ENCODE results near the gene SLC6A20. TPM values are rescaled to one million over a fixed set of nuclear protein-coding genes. Genes with fewer than 3 reads are reported as not detected.
A peak's percentile ranks its signal among the peaks of the same experiment; 100 is the strongest.

The SLC6A20 gene
- total RNA-seq, 8 experiments from 2014 or later, result 0.05 to 7.2 (median 0.34) TPM

GRCh38 chr3:45819543-45819942, 23.2 kb upstream of the SLC6A20 start:
- H3K4me3 ChIP-seq, result no peak overlapping the region
- in situ Hi-C loops (cut with MboI; ENCODE audit: low pct_unique_long_range_greater_than_20kb in 2 of 9, low sequenced_read_pairs in 9 of 9, unreplicated experiment in 9 of 9), result no loop called here
- 0 to 100% (median 73%) methylated on average over 1 to 2 of the region's 2 CpGs; no CpG with 5 or more reads in 4 of the 10 experiments for WGBS, 10 experiments
- no peak overlapping the region for H3K27ac ChIP-seq
- no peak for ATAC-seq (replicated peaks in 6 of 8)
- no peaks in the 10 kb centered on the region for H3K4me1 ChIP-seq (replicated peaks in 1 of 2)

DNA sequence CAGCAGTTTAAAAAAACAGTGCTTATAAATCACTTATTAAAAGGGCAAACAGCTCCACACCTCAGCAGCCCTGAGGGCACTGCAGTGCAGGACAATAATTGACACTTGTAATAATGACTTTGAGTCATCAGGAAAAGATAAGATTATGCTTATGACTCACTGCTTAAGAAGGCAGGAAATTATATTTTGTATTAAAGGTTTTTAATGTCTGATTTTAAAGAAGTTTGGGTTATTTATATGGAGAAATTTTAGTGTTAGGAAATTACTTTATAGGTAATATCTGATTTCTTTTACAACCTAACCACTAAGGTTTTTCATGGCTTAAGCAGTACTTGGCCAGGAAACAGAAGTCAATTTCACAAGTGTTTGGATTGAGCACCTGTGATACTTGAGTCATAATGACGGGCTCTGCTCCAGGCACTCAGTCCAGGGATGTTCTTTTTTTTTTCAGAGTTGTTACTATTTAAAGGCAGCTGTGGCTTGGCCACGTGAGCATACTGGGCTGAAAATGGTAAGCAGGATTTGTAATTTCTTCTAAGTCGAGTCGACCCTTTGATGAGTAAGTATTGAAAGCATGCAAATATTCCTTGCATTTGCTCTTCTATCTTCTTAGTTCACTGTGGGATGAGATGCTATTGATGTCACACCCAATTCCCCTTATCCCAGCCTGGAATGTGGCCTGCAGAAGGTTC, 21.6 kb upstream of the SLC6A20 start:
- Histone ChIP-seq H3K4me3 (no peak overlapping the region), H3K4me1 (replicated peaks in 1 of 2) (no peaks in the 10 kb centered on the region), H3K27ac (no peak overlapping the region)
- in situ Hi-C loops (cut with MboI; ENCODE audit: low pct_unique_long_range_greater_than_20kb in 2 of 9, low sequenced_read_pairs in 9 of 9, unreplicated experiment in 9 of 9), result no loop called here
- peak in 6 of 8 experiments; percentile 47 to 92 (median 72) for ATAC-seq (replicated peaks in 6 of 8)
- 5 to 89% (median 67%) methylated on average over 1 to 4 of the region's 4 CpGs; no CpG with 5 or more reads in 1 of the 10 experiments for WGBS, 10 experiments

DNA sequence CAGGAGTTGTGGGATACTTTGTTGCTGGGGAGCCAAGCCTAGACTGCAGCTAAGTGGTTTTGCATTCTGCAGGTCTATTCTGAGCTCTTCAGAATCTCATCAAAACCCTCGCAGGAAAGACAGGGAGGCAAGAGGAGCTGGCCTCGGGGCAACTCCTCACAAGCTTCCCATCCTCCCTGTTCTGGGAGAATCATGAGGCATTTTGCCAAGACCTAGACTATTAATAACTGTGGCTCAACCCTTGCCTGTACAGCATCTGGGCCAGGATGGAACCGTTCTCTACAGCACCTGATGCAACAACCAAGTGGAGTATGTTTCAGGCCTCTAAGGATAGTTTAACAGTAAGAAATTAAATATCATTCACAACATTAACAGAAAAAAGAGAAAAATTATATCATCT, 20.2 kb upstream of the SLC6A20 start:
- in situ Hi-C loops (cut with MboI; ENCODE audit: low pct_unique_long_range_greater_than_20kb in 2 of 9, low sequenced_read_pairs in 9 of 9, unreplicated experiment in 9 of 9), result no loop called here
- peak in 3 of 8 experiments; percentile 48 to 61 (median 52) for ATAC-seq (replicated peaks in 6 of 8)
- Histone ChIP-seq H3K27ac (no peak overlapping the region), H3K4me3 (no peak overlapping the region), H3K4me1 (replicated peaks in 1 of 2) (no peaks in the 10 kb centered on the region)
- WGBS, 10 experiments, result 49 to 100% (median 87%) methylated on average over 1 to 3 of the region's 3 CpGs; no CpG with 5 or more reads in 2 of the 10 experiments

DNA sequence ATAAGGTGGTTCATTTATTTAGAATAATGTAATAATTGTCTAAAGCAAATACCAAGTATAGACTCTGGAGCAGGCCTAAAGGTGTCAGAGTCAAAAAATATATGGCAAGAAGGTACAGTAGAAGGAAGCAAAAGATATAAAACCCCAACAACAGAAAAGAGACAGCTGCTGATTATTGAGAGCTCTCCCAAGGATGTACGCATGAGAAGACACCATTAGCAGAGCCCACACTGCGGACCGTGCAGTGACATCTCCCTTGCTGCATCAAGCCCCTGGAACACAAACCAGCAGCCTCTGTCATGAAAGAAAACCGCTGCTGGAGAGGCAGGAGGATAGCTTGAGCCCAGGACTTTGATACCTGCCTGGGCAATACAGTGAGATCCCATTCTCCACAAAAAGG, 18.0 kb upstream of the SLC6A20 start:
- H3K4me3 ChIP-seq, result no peak overlapping the region
- no peaks in the 10 kb centered on the region for H3K4me1 ChIP-seq (replicated peaks in 1 of 2)
- 80 to 100% (median 89%) methylated on average over 1 to 4 of the region's 4 CpGs; no CpG with 5 or more reads in 1 of the 10 experiments for WGBS, 10 experiments
- H3K27ac ChIP-seq, result no peak overlapping the region
- in situ Hi-C loops (cut with MboI; ENCODE audit: low pct_unique_long_range_greater_than_20kb in 2 of 9, low sequenced_read_pairs in 9 of 9, unreplicated experiment in 9 of 9), result no loop called here
- no peak for ATAC-seq (replicated peaks in 6 of 8)

- in situ Hi-C loops (cut with MboI; ENCODE audit: low pct_unique_long_range_greater_than_20kb in 2 of 9, low sequenced_read_pairs in 9 of 9, unreplicated experiment in 9 of 9), result no loop called here
- no peak overlapping the region for H3K4me3 ChIP-seq
- ATAC-seq (replicated peaks in 6 of 8), result no peak
- H3K27ac ChIP-seq, result peak overlapping the region in 1 of 2 donors; percentile 58
- WGBS, 10 experiments, result 33 to 84% (median 74%) methylated on average over 1 to 10 of the region's 10 CpGs
- H3K4me1 ChIP-seq (replicated peaks in 1 of 2), result peaks cover 0 to 12% of the 10 kb centered on the region in 2 donors
Measured at GRCh38 chr3:45807681-45808540, 11.6 kb upstream of the SLC6A20 start.

DNA sequence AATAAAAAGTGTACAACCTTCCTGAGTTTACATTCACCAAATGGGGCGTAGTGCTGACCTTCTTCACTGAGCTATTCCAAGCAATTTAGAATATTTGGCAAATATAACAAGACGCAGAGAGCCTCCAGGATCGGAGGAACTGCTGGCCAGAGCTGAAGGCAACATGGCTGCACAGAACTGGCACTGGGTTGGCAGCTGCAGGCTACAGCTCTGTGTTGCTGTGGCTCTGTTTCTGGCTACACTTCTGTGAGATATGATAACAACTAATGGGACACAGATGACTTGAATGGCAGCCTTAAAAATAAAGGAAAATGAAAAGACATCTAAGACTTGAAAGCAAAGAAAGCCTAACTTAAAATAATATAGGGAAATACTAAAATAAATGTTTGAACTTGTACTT, 10.8 kb upstream of the SLC6A20 start:
- in situ Hi-C loops (cut with MboI; ENCODE audit: low pct_unique_long_range_greater_than_20kb in 2 of 9, low sequenced_read_pairs in 9 of 9, unreplicated experiment in 9 of 9), result no loop called here
- Histone ChIP-seq H3K4me1 (replicated peaks in 1 of 2) (peaks cover 0 to 12% of the 10 kb centered on the region in 2 donors), H3K4me3 (no peak overlapping the region), H3K27ac (no peak overlapping the region)
- WGBS, 10 experiments, result 34 to 100% (median 100%) methylated on average over 1 to 3 of the region's 3 CpGs; no CpG with 5 or more reads in 2 of the 10 experiments
- ATAC-seq (replicated peaks in 6 of 8), result no peak

- ATAC-seq (replicated peaks in 6 of 8), result no peak
- H3K4me3 ChIP-seq, result no peak overlapping the region
- H3K27ac ChIP-seq, result no peak overlapping the region
- H3K4me1 ChIP-seq (replicated peaks in 1 of 2), result peaks cover 0 to 12% of the 10 kb centered on the region in 2 donors
- in situ Hi-C loops (cut with MboI; ENCODE audit: low pct_unique_long_range_greater_than_20kb in 2 of 9, low sequenced_read_pairs in 9 of 9, unreplicated experiment in 9 of 9), result no loop called here
- WGBS, 10 experiments, result 83 to 100% (median 96%) methylated on average over 1 to 3 of the region's 3 CpGs
Measured at GRCh38 chr3:45806072-45806471, 9.7 kb upstream of the SLC6A20 start.

DNA sequence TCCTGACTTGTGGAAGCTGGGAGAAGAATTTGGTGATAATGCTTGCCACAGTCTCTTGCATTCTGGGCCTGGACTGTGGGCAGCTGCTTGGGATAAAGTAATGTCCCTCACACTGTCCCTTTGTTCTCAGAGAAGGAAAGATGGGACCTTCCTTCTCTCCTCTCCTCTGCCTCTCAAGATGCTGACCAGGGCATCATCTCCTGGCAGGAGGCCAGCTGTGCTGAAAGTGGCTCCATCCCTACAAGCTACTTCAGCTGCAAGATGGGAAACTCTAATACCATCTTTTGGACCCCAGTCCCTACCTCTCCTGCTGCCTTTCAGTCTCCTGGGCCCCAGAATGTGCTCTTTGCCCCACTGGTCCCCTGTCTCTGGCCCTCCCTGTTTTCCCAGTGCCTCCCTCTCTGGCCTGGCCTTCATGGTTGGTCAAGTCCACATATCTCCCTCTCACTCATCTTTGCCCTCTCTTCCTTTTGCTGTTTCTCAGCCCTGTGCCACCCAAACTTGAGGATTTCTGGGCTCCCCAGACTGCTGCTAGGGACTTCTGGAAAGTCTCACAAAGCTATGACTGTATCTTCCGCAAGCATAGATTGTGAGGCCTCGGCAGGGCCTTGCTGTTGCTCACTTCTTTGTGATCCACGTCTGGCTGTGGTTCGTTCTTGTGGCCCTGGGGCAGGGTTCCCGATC, 7.1 kb upstream of the SLC6A20 start:
- ATAC-seq (replicated peaks in 6 of 8), result no peak
- H3K4me1 ChIP-seq (replicated peaks in 1 of 2), result peaks cover 0 to 10% of the 10 kb centered on the region in 2 donors
- WGBS, 10 experiments, result 50 to 100% (median 73%) methylated on average over 1 to 4 of the region's 5 CpGs; no CpG with 5 or more reads in 4 of the 10 experiments
- H3K27ac ChIP-seq, result no peak overlapping the region
- no peak overlapping the region for H3K4me3 ChIP-seq
- in situ Hi-C loops (cut with MboI; ENCODE audit: low pct_unique_long_range_greater_than_20kb in 2 of 9, low sequenced_read_pairs in 9 of 9, unreplicated experiment in 9 of 9), result no loop called here

GRCh38 chr3:45802146-45802545, 5.8 kb upstream of the SLC6A20 start:
- no peak for ATAC-seq (replicated peaks in 6 of 8)
- in situ Hi-C loops (cut with MboI; ENCODE audit: low pct_unique_long_range_greater_than_20kb in 2 of 9, low sequenced_read_pairs in 9 of 9, unreplicated experiment in 9 of 9), result no loop called here

GRCh38 chr3:45800611-45801010, 4.3 kb upstream of the SLC6A20 start:
- WGBS, 10 experiments, result 0 to 100% (median 90%) methylated on average over 1 to 2 of the region's 4 CpGs; no CpG with 5 or more reads in 1 of the 10 experiments
- no peak for ATAC-seq (replicated peaks in 6 of 8)
- Histone ChIP-seq H3K27ac (no peak overlapping the region), H3K4me1 (replicated peaks in 1 of 2) (no peaks in the 10 kb centered on the region), H3K4me3 (no peak overlapping the region)
- in situ Hi-C loops (cut with MboI; ENCODE audit: low pct_unique_long_range_greater_than_20kb in 2 of 9, low sequenced_read_pairs in 9 of 9, unreplicated experiment in 9 of 9), result no loop called here

More at GRCh38 chr3:45802146-45802545, 5.8 kb upstream of the SLC6A20 start:
- H3K4me3 ChIP-seq, result no peak overlapping the region
- no peaks in the 10 kb centered on the region for H3K4me1 ChIP-seq (replicated peaks in 1 of 2)
- H3K27ac ChIP-seq, result no peak overlapping the region
- WGBS, 10 experiments, result 83 to 100% (median 94%) methylated on average over 2 to 8 of the region's 9 CpGs; no CpG with 5 or more reads in 3 of the 10 experiments

DNA sequence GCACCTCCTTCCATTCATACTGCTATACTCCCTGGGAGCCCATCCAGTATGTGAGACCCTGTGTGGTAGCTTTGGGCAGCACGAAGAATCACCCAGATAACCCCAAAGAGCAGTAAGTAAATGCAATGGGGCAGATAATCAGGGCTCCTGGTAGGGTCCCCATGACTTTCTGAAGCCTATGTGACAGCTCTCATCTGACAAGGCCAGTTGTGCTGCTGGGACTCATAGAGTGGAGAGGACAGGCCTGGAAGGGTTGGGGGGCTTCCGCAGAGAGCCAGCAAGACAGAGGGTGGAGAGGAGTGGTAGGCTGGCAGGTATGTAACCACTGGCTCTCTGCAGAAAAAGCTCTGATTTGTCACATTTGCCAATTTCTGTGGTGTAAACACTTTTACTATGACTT, 3.2 kb upstream of the SLC6A20 start:
- no peak overlapping the region for H3K4me3 ChIP-seq
- WGBS, 10 experiments, result 59 to 100% (median 90%) methylated on average over 1 to 2 of the region's 2 CpGs; no CpG with 5 or more reads in 6 of the 10 experiments
- in situ Hi-C loops (cut with MboI; ENCODE audit: low pct_unique_long_range_greater_than_20kb in 2 of 9, low sequenced_read_pairs in 9 of 9, unreplicated experiment in 9 of 9), result no loop called here
- no peak overlapping the region for H3K27ac ChIP-seq
- ATAC-seq (replicated peaks in 6 of 8), result no peak
- no peaks in the 10 kb centered on the region for H3K4me1 ChIP-seq (replicated peaks in 1 of 2)

DNA sequence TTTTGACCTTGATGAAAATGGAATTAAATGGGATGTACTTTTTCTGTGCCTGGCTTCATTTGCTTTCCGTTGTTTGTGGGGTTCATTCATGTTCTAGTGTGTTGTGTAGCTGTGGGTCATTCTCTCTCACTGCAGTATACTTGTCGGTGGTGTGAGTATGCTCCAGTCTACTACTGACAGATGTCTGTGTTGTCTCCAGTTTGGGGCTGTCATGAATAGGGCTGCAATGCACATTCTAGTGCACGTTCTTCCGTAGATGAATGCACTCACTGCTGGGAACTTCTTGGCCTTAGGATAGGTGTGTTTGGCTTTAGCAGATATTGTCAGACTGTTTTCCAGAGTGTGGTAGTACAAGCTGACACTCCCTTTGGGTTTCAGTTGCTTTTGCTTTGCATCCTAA, 1.7 kb upstream of the SLC6A20 start:
- no peak overlapping the region for H3K27ac ChIP-seq
- H3K4me3 ChIP-seq, result no peak overlapping the region
- no peaks in the 10 kb centered on the region for H3K4me1 ChIP-seq (replicated peaks in 1 of 2)
- WGBS, 10 experiments, result 20 to 82% (median 56%) methylated on average over 1 to 4 of the region's 4 CpGs
- in situ Hi-C loops (cut with MboI; ENCODE audit: low pct_unique_long_range_greater_than_20kb in 2 of 9, low sequenced_read_pairs in 9 of 9, unreplicated experiment in 9 of 9), result no loop called here
- ATAC-seq (replicated peaks in 6 of 8), result no peak

Data from motor neuron (in vitro differentiated cells).